Endometrial microvascular endothelial cells (primary cell): ENCODE data around the gene GAL3ST1. TPM values are rescaled to one million over a fixed set of nuclear protein-coding genes. Genes with fewer than 3 reads are reported as not detected.

ENCODE experiments used
- in situ Hi-C: cut with HindIII; loops from 2 replicates; pipeline ENCODE4 v1.10.0; 2017; ENCODE audit warnings: low sequenced_read_pairs, low pct_unique_long_range_greater_than_20kb; ENCODE audit errors: inconsistent ontology term
- total RNA-seq: library from RNA; depleted of rRNA; stranded (reverse); fragments of >200 nt; gene quantifications from one replicate; pipeline ENCODE4 v1.2.3, GENCODE V29; 2015; ENCODE audit errors: inconsistent ontology term

Gene GAL3ST1
- total RNA-seq, 1 donor from 2014 or later = not detected

DNA sequence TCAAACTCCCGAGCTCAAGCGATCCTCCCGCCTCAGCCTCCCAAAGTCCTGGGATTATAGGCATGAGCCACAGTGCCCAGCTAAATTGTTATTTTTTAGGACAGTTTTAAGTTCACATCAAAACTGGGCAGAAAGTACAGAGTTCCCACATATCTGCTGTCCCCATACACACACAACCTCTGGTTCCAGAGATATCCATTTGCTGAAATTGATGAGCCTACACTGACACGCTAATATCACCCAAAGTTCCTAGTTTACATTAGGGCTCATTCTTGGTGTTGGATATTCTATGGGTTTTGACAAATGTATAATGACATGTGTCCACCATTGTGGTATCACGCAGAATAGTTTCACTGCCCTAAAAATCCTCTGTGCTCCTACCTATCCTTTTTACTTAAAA is 66.2 kb downstream of the GAL3ST1 start:
- in situ Hi-C loops = no loop called here

DNA sequence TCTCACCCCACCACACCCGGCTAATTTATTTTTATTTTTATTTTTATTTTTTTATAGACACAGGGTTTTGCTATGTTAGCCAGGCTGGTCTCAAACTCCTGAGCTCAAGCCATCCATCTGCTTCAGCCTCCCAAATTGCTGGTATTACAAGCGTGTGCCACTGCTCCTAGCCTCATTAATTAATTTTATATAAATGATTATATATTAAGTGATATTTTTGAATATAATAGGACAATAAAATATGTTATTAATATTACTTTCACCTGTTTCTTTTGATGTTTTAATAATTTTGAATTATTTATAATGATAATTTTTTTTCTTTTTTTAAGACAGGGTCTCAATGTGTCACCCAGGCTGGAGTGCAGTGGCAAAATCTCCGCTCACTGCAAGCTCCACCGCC is 66.8 kb downstream of the GAL3ST1 start:
- in situ Hi-C loops = no loop called here

DNA sequence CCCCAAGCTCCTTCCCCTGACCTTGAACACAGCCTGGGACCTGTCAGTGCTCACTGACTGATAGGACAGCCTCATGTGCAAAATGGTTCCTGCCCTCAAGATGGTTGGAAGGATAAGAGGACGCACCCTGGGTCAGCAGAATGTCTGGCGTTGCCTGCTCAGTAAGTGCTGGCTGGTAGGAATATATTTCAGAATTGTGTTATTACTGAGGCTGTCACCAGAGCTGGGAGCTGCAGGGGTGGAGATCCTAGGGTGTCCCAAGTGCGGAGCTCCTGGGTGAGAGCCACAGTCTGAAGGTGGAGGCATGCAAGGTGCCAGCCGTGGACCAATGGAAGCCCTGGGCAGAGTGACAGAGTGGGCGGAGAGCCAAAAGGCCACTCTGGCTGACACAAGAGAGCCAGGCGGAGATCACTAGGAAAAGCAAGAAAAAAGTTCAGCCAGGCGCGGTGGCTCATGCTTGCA is 67.9 kb downstream of the GAL3ST1 start:
- in situ Hi-C loops = no loop called here

Other genes with a start within 250 kb of the GAL3ST1 start
- gene TBC1D10A, start 247.7 kb downstream of the GAL3ST1 start, total RNA-seq = 12.1 TPM
- gene SF3A1, start 217.8 kb downstream of the GAL3ST1 start, total RNA-seq = 81.0 TPM
- 2.0 TPM for gene CCDC157, start 217.7 kb downstream of the GAL3ST1 start, total RNA-seq
- gene RNF215, start 187.3 kb downstream of the GAL3ST1 start, total RNA-seq = 11.2 TPM
- gene SEC14L2, start 177.6 kb downstream of the GAL3ST1 start, total RNA-seq = 48.2 TPM
- 86.3 TPM for gene MTFP1, start 148.9 kb downstream of the GAL3ST1 start, total RNA-seq
- not detected for gene SEC14L3, start 102.6 kb downstream of the GAL3ST1 start, total RNA-seq
- gene SEC14L4, start 69.0 kb downstream of the GAL3ST1 start, total RNA-seq = not detected
- not detected for gene SEC14L6, start 27.9 kb downstream of the GAL3ST1 start, total RNA-seq
- gene PES1, start 17.2 kb upstream of the GAL3ST1 start, total RNA-seq = 88.8 TPM
- gene TCN2, start 32.5 kb upstream of the GAL3ST1 start, total RNA-seq = 97.4 TPM
- gene SLC35E4, start 61.1 kb upstream of the GAL3ST1 start, total RNA-seq = 40.0 TPM
- gene DUSP18, start 93.2 kb upstream of the GAL3ST1 start, total RNA-seq = 18.8 TPM
- gene OSBP2, start 120.2 kb upstream of the GAL3ST1 start, total RNA-seq = 4.9 TPM